ENCODE measurements around the gene AFM. TPM values are rescaled to one million over a fixed set of nuclear protein-coding genes. Genes with fewer than 3 reads are reported as not detected.

The AFM gene
- total RNA-seq, 2 experiments from 2014 or later: not detected

- Histone ChIP-seq H3K36me3 (ENCODE audit: insufficient read depth, low read length) (no peaks in the 10 kb centered on the region), H3K4me3 (ENCODE audit: low read depth, low read length, poor library complexity, severe bottlenecking) (no peak overlapping the region), H2AFZ (ENCODE audit: low read length) (no peak overlapping the region), H3K4me2 (ENCODE audit: low read length) (no peak overlapping the region), H4K20me1 (ENCODE audit: insufficient read depth, low read length) (no peaks in the 10 kb centered on the region), H3K9me3 (ENCODE audit: low read length) (no peaks in the 10 kb centered on the region), H3K4me1 (ENCODE audit: insufficient read depth, low read length, poor library complexity, severe bottlenecking) (peaks cover 13% of the 10 kb centered on the region), H3K79me2 (ENCODE audit: insufficient read depth, low read depth, low read length) (no peaks in the 10 kb centered on the region), H3K9me2 (ENCODE audit: insufficient read depth, low read length) (peaks cover 5% of the 10 kb centered on the region; the same call in 1 of the 2 replicates), H3K27ac (ENCODE audit: low read depth, low read length, poor library complexity, severe bottlenecking) (no peak overlapping the region)
- intact Hi-C loops (cut with micrococcal nuclease; ENCODE audit: unreplicated experiment): no loop called here
- no TSS peak for BruUV-seq (replicated peaks)
- no peak for DNase-seq (ENCODE audit: low spot score)
- CTCF ChIA-PET (ENCODE audit: unreplicated experiment): no interaction called here
- TF ChIP-seq, protein P1, sequence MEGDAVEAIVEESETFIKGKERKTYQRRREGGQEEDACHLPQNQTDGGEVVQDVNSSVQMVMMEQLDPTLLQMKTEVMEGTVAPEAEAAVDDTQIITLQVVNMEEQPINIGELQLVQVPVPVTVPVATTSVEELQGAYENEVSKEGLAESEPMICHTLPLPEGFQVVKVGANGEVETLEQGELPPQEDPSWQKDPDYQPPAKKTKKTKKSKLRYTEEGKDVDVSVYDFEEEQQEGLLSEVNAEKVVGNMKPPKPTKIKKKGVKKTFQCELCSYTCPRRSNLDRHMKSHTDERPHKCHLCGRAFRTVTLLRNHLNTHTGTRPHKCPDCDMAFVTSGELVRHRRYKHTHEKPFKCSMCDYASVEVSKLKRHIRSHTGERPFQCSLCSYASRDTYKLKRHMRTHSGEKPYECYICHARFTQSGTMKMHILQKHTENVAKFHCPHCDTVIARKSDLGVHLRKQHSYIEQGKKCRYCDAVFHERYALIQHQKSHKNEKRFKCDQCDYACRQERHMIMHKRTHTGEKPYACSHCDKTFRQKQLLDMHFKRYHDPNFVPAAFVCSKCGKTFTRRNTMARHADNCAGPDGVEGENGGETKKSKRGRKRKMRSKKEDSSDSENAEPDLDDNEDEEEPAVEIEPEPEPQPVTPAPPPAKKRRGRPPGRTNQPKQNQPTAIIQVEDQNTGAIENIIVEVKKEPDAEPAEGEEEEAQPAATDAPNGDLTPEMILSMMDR (conservative IDR thresholded peaks at IDR 0.05; ENCODE audit: low read length): no peak
- no peak for TF ChIP-seq EZH2phosphoT487 (IDR thresholded peaks at IDR 0.05; ENCODE audit: borderline replicate concordance, low read depth, low read length)
- POLR2A ChIA-PET: interaction anchor here (0.8 to 1.5 kb wide), 2 partner anchors 147 to 204 kb away, joined by 3 to 5 read pairs; no protein-coding TSS in a partner anchor
Observed at GRCh38 chr4:73507541-73507940, 26.0 kb downstream of the AFM start.

DNA sequence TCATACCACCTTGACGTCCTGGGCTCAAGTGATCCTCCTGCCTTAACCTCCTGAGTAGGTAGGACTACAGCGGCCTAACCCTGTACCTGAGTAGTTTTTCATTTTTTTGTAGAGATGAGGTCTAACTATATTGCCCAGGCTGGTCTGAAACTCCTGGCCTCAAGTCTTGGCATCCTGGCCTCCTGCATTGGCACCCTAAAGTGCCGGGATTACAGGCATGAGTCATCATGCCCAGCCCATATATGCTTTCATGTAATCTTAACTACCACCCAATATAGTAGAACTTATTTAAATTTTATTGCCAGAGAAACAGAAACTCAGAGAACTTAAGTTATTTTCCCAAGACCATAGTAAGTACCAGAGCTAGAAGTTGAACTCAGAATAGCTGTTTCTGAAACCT lies 27.1 kb downstream of the AFM start:
- BruUV-seq (replicated peaks): no TSS peak
- no peak overlapping the region for H3K4me3 ChIP-seq (ENCODE audit: low read depth, low read length, poor library complexity, severe bottlenecking)
- no peak overlapping the region for H2AFZ ChIP-seq (ENCODE audit: low read length)
- no peak for DNase-seq (ENCODE audit: low spot score)
- TF ChIP-seq, protein P1 (conservative IDR thresholded peaks at IDR 0.05; ENCODE audit: low read length): no peak
- TF ChIP-seq EZH2phosphoT487 (IDR thresholded peaks at IDR 0.05; ENCODE audit: borderline replicate concordance, low read depth, low read length): no peak
- peaks cover 13% of the 10 kb centered on the region for H3K4me1 ChIP-seq (ENCODE audit: insufficient read depth, low read length, poor library complexity, severe bottlenecking)
- H4K20me1 ChIP-seq (ENCODE audit: insufficient read depth, low read length): no peaks in the 10 kb centered on the region
- no peak overlapping the region for H3K4me2 ChIP-seq (ENCODE audit: low read length)
- H3K79me2 ChIP-seq (ENCODE audit: insufficient read depth, low read depth, low read length): no peaks in the 10 kb centered on the region
- no peak overlapping the region for H3K27ac ChIP-seq (ENCODE audit: low read depth, low read length, poor library complexity, severe bottlenecking)
- H3K9me2 ChIP-seq (ENCODE audit: insufficient read depth, low read length): peaks cover 5% of the 10 kb centered on the region; the same call in 1 of the 2 replicates
- H3K36me3 ChIP-seq (ENCODE audit: insufficient read depth, low read length): no peaks in the 10 kb centered on the region
- intact Hi-C loops (cut with micrococcal nuclease; ENCODE audit: unreplicated experiment): no loop called here
- no peaks in the 10 kb centered on the region for H3K9me3 ChIP-seq (ENCODE audit: low read length)
- ChIA-PET CTCF (ENCODE audit: unreplicated experiment) (no interaction called here), POLR2A (interaction anchor here (0.6 to 1.5 kb wide), 5 partner anchors 12 to 335 kb away, joined by 3 to 6 read pairs (median 3); no protein-coding TSS in a partner anchor)

DNA sequence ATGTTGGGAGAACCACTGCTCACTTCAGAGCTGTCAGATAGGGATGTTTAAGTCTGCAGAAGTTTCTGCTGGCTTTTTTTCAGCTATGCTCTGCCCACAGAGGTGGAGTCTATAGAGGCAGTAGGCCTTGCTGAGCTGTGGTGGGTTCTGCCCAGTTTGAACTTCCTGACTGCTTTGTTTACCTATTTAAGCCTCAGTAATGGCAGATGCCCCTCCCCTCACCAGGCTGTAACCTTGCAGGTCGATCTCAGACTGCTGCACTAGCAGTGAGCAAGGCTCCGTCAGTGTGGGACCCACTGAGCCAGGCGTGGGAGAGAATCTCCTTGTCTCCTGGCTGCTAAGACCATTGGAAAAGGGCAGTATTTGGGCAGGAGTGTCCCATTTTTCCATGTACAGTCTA lies 36.8 kb downstream of the AFM start:
- no peak for DNase-seq (ENCODE audit: low spot score)
- H3K9me3 ChIP-seq (ENCODE audit: low read length): no peaks in the 10 kb centered on the region
- CTCF ChIA-PET (ENCODE audit: unreplicated experiment): no interaction called here
- POLR2A ChIA-PET: no interaction called here
- H3K4me3 ChIP-seq (ENCODE audit: low read depth, low read length, poor library complexity, severe bottlenecking): no peak overlapping the region
- no peak overlapping the region for H3K27ac ChIP-seq (ENCODE audit: low read depth, low read length, poor library complexity, severe bottlenecking)
- intact Hi-C loops (cut with micrococcal nuclease; ENCODE audit: unreplicated experiment): no loop called here
- H3K4me1 ChIP-seq (ENCODE audit: insufficient read depth, low read length, poor library complexity, severe bottlenecking): peaks cover 5% of the 10 kb centered on the region
- no peak overlapping the region for H3K4me2 ChIP-seq (ENCODE audit: low read length)
- TF ChIP-seq, protein P1 (conservative IDR thresholded peaks at IDR 0.05; ENCODE audit: low read length): no peak
- TF ChIP-seq EZH2phosphoT487 (IDR thresholded peaks at IDR 0.05; ENCODE audit: borderline replicate concordance, low read depth, low read length): no peak
- no peaks in the 10 kb centered on the region for H3K36me3 ChIP-seq (ENCODE audit: insufficient read depth, low read length)
- no peaks in the 10 kb centered on the region for H3K9me2 ChIP-seq (ENCODE audit: insufficient read depth, low read length)
- H4K20me1 ChIP-seq (ENCODE audit: insufficient read depth, low read length): no peaks in the 10 kb centered on the region
- H2AFZ ChIP-seq (ENCODE audit: low read length): no peak overlapping the region
- H3K79me2 ChIP-seq (ENCODE audit: insufficient read depth, low read depth, low read length): no peaks in the 10 kb centered on the region
- no TSS peak for BruUV-seq (replicated peaks)
